Progenitor cell of endocrine pancreas (in vitro differentiated cells): Measurements from ENCODE around the gene GUCY2D. TPM values are rescaled to one million over a fixed set of nuclear protein-coding genes. Genes with fewer than 3 reads are reported as not detected.

Source experiments
- DNase-seq: peaks from one replicate; pipeline ENCODE4 v3.0.0; 2021; ENCODE audit warnings: low spot score; ENCODE audit not compliant: unreplicated experiment
- H3K27ac Mint-ChIP-seq: 2 replicates; pipeline ENCODE4 v1.8.0; 2021; ENCODE audit warnings: mild to moderate bottlenecking, moderate library complexity, mixed read lengths
- H3K27me3 Mint-ChIP-seq: 2 replicates; pipeline ENCODE4 v1.8.0; 2021; ENCODE audit warnings: mixed read lengths
- H3K36me3 Mint-ChIP-seq: 2 replicates; pipeline ENCODE4 v1.8.0; 2022; ENCODE audit warnings: mixed read lengths; ENCODE audit not compliant: insufficient read depth
- H3K4me1 Mint-ChIP-seq: 2 replicates; pipeline ENCODE4 v1.8.0; 2021; ENCODE audit warnings: low read depth, mixed read lengths
- H3K4me3 Mint-ChIP-seq: 2 replicates; pipeline ENCODE4 v1.8.0; 2021; ENCODE audit warnings: low read depth, mild to moderate bottlenecking, moderate library complexity, mixed read lengths
- H3K9me3 Mint-ChIP-seq: 2 replicates; pipeline ENCODE4 v1.8.0; 2021; ENCODE audit warnings: low read depth, mixed read lengths
- CTCF ChIP-seq: fragments of 200-600 bp; sonication (generic); IDR thresholded peaks from one replicate; pipeline ENCODE4 v1.5.0; 2021; ENCODE audit warnings: antibody characterized with exemption, mild to moderate bottlenecking; ENCODE audit not compliant: unreplicated experiment
- total RNA-seq: library from RNA; stranded (reverse); gene quantifications from 2 replicates; pipeline ENCODE4 v1.2.1, GENCODE V29; 2021

The GUCY2D gene
- total RNA-seq, 1 donor from 2014 or later = not detected

- peaks cover 26% of the 10 kb centered on the region for H3K27me3 Mint-ChIP-seq
- peaks cover 2% of the 10 kb centered on the region for H3K36me3 Mint-ChIP-seq
- peaks cover 11% of the 10 kb centered on the region for H3K9me3 Mint-ChIP-seq
- no peak for TF ChIP-seq CTCF
- H3K4me3 Mint-ChIP-seq = no peak overlapping the region
- no peak overlapping the region for H3K27ac Mint-ChIP-seq
- DNase-seq = no peak
- peaks cover 5% of the 10 kb centered on the region for H3K4me1 Mint-ChIP-seq
Measured at GRCh38 chr17:7974638-7975131, 27.7 kb upstream of the GUCY2D start.

- no peak overlapping the region for H3K4me3 Mint-ChIP-seq
- no peaks in the 10 kb centered on the region for H3K4me1 Mint-ChIP-seq
- TF ChIP-seq CTCF = no peak
- peaks cover 2% of the 10 kb centered on the region for H3K36me3 Mint-ChIP-seq
- H3K9me3 Mint-ChIP-seq = peaks cover 11% of the 10 kb centered on the region
- no peak overlapping the region for H3K27ac Mint-ChIP-seq
- H3K27me3 Mint-ChIP-seq = peaks cover 22% of the 10 kb centered on the region
- no peak for DNase-seq
Measured at GRCh38 chr17:7977039-7977438, 25.4 kb upstream of the GUCY2D start.

- peaks cover 3% of the 10 kb centered on the region for H3K4me1 Mint-ChIP-seq
- no peak for DNase-seq
- no peak for TF ChIP-seq CTCF
- no peak overlapping the region for H3K27ac Mint-ChIP-seq
- no peak overlapping the region for H3K4me3 Mint-ChIP-seq
- peaks cover 2% of the 10 kb centered on the region for H3K36me3 Mint-ChIP-seq
- peaks cover 26% of the 10 kb centered on the region for H3K27me3 Mint-ChIP-seq
- peaks cover 11% of the 10 kb centered on the region for H3K9me3 Mint-ChIP-seq
Measured at GRCh38 chr17:7977805-7978204, 24.6 kb upstream of the GUCY2D start.

DNA sequence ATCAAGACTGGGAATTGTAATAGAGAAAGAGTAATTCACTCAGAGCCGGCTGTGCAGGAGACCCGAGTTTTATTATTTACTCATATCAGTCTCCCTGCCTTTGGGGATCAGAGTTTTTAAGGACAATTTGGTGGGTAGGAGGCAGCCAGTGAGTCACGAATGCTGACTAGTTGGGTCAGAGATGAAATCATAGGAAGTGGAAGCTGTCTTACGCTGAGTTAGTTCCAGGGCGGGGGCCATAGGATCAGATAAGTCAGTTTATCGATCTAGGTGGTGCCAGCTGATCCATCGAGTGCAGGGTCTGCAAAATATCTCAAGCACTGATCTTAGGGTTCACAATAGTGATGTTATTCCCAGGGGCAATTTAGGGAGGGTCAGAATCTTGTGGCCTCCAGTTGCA is 20.2 kb upstream of the GUCY2D start:
- no peak overlapping the region for H3K27ac Mint-ChIP-seq
- no peaks in the 10 kb centered on the region for H3K36me3 Mint-ChIP-seq
- no peaks in the 10 kb centered on the region for H3K9me3 Mint-ChIP-seq
- H3K27me3 Mint-ChIP-seq = peaks cover 32% of the 10 kb centered on the region
- peaks cover 3% of the 10 kb centered on the region for H3K4me1 Mint-ChIP-seq
- TF ChIP-seq CTCF = no peak
- H3K4me3 Mint-ChIP-seq = no peak overlapping the region
- no peak for DNase-seq

GRCh38 chr17:7982666-7983065 is 19.7 kb upstream of the GUCY2D start:
- Mint-ChIP-seq H3K36me3 (no peaks in the 10 kb centered on the region), H3K27me3 (peaks cover 34% of the 10 kb centered on the region), H3K9me3 (no peaks in the 10 kb centered on the region), H3K27ac (no peak overlapping the region), H3K4me3 (no peak overlapping the region), H3K4me1 (peaks cover 3% of the 10 kb centered on the region)
- peak; percentile 11 for TF ChIP-seq CTCF
- DNase-seq = no peak
